NCI-H526 treated with DMSO at 0.1 percent for 48 hours (cell line): ENCODE results near the gene SLC2A14.
"Not testable (repeated sequence)": the region's sequence is repeated elsewhere in the genome, so short reads cannot be mapped to it uniquely, and the experiment has no call there.

ENCODE experiments used
- DNase-seq: peaks from one replicate; lab custom pipeline; 2025; lab: John Stamatoyannopoulos, UW

The SLC2A14 gene

GRCh38 chr12:7869137-7869536, 3.6 kb downstream of the SLC2A14 start:
- DNase-seq, result no peak

- no peak for DNase-seq
Observed at GRCh38 chr12:7868391-7868790, 4.3 kb downstream of the SLC2A14 start.

- DNase-seq, result no peak
Observed at GRCh38 chr12:7864601-7865150, 8.0 kb downstream of the SLC2A14 start.

- DNase-seq, result not testable (repeated sequence)
Observed at GRCh38 chr12:7862814-7863348, 9.8 kb downstream of the SLC2A14 start.

- DNase-seq, result not testable (repeated sequence)
Observed at GRCh38 chr12:7862301-7862700, 10.4 kb downstream of the SLC2A14 start.

GRCh38 chr12:7859552-7859951, 13.2 kb downstream of the SLC2A14 start:
- no peak for DNase-seq

- no peak for DNase-seq
Observed at GRCh38 chr12:7857971-7858370, 14.7 kb downstream of the SLC2A14 start.

GRCh38 chr12:7856516-7856915, 16.2 kb downstream of the SLC2A14 start:
- DNase-seq, result no peak

GRCh38 chr12:7853557-7853956, 19.2 kb downstream of the SLC2A14 start:
- DNase-seq, result no peak

GRCh38 chr12:7851622-7852081, 21.1 kb downstream of the SLC2A14 start:
- not testable (repeated sequence) for DNase-seq

GRCh38 chr12:7850099-7850498, 22.6 kb downstream of the SLC2A14 start:
- DNase-seq, result not testable (repeated sequence)

- DNase-seq, result not testable (repeated sequence)
Observed at GRCh38 chr12:7848098-7848422, 24.7 kb downstream of the SLC2A14 start.

- not testable (repeated sequence) for DNase-seq
Observed at GRCh38 chr12:7847226-7848097, 25.3 kb downstream of the SLC2A14 start.

- DNase-seq, result no peak
Observed at GRCh38 chr12:7844116-7844515, 28.6 kb downstream of the SLC2A14 start.

- not testable (repeated sequence) for DNase-seq
Observed at GRCh38 chr12:7843583-7843982, 29.1 kb downstream of the SLC2A14 start.

- DNase-seq, result not testable (repeated sequence)
Observed at GRCh38 chr12:7843149-7843548, 29.6 kb downstream of the SLC2A14 start.

- DNase-seq, result not testable (repeated sequence)
Observed at GRCh38 chr12:7842444-7842843, 30.3 kb downstream of the SLC2A14 start.

- not testable (repeated sequence) for DNase-seq
Observed at GRCh38 chr12:7839848-7840247, 32.9 kb downstream of the SLC2A14 start.

- not testable (repeated sequence) for DNase-seq
Observed at GRCh38 chr12:7839226-7839625, 33.5 kb downstream of the SLC2A14 start.

GRCh38 chr12:7837366-7837765, 35.3 kb downstream of the SLC2A14 start:
- no peak for DNase-seq

GRCh38 chr12:7835766-7836165, 36.9 kb downstream of the SLC2A14 start:
- DNase-seq, result no peak

GRCh38 chr12:7835116-7835515, 37.6 kb downstream of the SLC2A14 start:
- DNase-seq, result no peak

GRCh38 chr12:7834701-7835100, 38.0 kb downstream of the SLC2A14 start:
- DNase-seq, result no peak
